ENCODE data around the gene IFRD2.
"Not testable (repeated sequence)": the region's sequence is repeated elsewhere in the genome, so short reads cannot be mapped to it uniquely, and the experiment has no call there.

IFRD2 gene

DNA sequence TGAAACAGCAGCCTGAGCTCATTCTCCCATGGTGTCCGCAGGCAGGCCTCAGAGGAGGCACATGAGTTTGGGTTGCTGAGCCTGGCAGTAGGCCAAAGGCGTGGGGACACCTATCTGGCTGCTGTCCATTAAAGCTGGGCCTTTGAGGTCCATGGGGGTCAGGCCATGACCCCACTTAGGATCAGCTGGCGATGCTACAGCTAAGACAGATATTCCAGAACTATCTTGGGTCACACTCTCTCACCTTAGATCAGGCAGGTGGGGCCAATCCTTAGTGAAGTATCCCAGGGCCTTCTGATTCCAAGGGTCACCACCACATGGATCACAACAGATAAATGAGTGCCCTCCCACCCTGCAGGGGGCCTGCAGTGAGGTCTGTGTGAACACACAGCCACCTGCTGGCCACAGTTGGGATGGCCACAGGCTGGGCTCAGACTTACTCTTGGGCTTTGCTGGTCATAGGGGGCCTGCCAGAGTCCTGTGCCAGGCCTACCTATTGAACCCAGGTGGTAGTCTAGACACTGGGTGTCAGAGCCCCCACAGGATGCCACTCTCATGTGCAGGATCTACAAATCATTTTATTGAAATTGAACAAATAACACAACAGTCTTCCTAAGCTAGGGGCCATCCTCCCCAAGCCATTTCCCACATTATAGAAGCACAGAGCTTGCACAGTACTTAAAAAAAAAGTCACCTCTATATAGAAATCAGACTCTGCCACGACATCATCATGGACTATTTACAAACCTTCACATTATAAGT, 32.3 kb upstream of the IFRD2 start:
- no peak for DNase-seq

DNA sequence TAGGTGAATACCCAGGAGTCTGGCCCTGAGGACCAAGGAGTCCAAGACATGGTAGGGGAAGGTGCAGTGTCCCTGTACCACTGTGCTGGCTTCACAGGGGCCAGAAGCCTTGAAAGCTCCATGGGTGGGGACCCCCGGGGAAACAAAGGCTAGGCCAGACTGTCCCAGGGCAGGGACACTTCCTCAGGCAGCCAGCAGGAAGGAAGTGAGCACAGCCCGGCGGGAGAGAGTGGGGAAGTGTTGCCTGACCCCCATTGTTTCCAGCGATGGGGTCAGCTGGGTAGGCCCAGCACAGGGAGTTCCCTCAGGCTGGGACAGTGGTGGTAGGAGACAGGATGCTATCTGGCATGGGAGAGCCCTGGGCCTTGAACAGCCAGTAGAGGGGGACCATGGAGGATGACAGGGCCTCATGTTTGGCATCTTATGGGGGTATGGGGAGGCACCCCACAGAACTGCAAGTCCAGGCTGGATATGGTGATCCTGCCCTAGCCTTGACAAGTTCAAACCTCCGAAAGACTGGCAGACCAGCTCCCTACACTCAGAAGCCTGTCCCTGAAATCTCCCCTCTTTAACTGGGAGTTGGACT, 31.5 kb upstream of the IFRD2 start:
- DNase-seq: no peak

DNA sequence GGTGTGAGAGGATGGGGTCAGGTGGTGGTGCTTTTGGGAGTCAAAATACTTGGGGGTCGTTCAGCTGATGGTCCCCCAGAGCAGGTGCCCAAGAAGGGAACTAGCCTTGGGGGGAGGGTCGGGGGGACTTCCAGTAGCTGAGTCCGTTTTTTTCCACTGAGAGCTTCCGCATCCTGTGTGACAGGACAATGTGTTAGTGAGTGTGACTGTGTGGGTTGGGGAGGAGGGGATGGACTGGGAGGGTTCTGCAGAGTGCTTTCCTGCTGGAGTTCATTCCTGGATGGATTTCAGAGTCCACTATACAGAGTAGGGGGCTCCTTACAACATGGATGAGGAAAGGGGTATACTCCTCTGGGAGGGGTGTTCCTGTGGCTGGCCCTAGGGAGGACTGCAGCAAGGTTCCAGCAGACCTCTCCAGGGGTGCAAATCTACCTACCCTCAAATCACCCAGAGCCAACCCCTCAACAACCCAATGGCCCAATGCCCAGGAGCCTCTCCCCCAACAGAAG, 30.9 kb upstream of the IFRD2 start:
- no peak for DNase-seq

DNA sequence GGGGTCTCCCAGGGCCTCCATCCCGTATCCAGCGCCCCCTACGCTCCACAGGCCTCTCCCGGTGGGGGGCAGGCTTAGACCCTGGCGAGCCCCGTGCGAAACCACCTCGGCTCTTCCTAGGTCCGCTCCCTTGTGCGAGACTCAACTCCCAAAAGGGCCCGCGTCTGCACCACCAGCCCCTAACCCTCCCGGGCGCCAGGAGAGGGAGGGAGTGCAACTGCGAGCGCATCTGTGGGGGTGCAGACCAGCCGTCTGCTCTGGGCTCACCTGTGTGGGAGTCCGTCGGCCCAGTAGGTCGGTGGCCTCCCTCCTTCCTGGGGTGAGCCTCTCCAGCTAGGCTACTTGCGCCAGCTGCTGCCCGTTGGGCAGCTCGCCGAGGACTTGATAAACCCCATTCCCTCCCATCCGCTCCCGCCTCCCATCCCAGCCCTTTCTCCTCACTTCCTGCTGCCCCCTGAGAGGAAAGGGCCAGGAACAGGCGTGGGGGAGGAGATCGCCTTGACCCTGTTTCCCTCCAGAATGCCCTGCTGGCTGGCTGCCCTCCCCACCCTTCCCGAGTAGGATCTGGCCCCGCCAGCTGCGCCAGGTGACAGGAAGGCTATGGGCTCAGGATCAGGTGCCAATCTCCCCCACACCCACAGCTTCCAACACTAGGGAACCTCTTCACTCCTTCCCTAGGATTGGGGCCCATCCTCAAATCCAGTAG, 30.3 kb upstream of the IFRD2 start, which contains the start of gene HYAL2:
Gene HYAL2, minus strand, starts transcription at position 360 of the 706 bp plus-strand sequence. CDS start 2,256 bp downstream, outside the sequence.
- no peak for DNase-seq

DNA sequence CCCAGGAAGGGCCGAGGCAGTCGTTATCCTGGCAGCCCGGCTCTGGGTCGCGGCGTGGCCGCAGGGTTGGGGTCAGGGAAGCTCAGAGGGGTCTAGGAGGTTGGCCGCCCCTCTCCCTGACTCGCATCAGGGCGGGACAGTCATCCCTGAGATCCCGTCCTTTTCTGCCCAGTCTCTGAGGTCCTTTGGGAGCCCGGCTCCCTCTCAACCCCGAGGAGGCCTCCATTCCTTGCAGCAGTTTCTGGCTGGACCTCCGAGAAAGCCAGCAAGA, 29.8 kb upstream of the IFRD2 start:
- DNase-seq: no peak

DNA sequence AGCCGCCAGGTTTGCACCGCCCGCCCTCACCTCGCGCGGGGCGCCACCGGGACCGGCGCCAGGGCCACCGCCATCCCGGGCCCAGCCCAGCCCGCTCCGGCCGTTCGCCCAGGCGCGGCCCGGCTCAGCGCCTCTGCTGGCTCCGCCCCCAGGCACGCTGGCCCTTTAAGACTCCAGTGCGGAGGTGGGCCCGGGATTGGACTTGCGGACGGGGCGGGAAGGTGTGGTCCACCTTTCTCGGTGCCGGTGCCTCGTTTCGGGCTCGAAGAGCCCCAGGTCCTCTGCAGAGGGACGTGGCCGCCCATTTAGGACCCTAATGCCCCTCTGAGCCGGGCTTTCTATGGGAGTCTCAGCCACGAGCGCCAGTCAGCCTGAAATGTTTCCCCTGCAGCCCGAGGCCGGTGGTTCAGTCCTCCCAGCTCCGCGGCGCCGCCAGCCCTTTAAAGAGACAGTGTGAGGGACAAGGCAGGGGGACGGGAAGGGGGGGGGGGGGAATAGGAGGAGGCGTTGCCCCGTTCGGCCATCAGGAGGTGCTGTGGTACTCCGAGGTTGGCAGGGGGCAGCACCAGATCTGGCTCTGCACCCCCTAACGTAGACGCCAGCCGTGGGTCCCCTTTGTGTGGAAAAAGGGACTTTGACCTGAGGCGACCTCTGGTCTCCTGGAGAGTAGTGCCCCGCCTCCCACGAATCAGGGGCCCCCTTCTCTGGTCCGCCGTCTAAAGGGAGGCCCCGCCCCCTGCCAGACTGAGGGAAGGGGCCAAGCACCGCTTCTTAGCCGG, 29.3 kb upstream of the IFRD2 start:
- DNase-seq: no peak

GRCh38 chr3:50320853-50321335, 28.7 kb upstream of the IFRD2 start:
- no peak for DNase-seq

DNA sequence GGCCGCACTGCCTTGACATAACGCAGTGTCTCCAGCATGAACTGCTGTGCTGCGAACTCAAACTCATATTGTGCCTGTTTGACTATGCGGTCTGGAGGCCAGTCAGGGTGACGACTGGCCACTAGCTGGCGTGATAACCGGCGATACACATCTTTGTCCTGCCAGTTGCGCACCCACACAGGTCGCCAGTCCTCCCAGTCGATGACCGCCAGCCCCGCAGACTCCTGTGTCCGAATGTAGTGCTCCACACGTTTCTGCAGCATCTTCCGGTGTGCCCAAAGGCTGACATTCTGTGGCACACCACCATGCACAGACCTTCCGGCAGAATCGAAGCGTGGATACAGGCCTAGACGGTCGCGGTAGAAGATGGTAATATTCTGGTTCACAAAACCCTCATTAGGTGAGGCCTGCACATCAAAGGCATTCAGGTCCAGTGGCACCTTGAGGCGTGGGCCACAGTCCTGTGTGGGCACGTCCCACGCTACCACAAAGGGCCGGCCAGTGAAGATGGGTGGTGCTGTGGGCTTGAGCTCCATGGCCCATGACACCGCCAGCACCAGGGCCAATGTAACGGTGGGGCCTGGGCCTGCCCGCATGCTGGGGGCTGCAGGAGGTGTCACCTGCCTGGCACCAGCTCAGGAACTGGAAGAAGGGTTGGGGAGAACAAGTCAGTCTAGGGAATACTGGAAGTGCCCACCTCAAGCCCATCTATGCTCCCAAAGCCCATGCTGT, 27.8 kb upstream of the IFRD2 start:
- DNase-seq: no peak

- no peak for DNase-seq
Measured at GRCh38 chr3:50319181-50319893, 27.1 kb upstream of the IFRD2 start.

GRCh38 chr3:50318615-50319014, 26.4 kb upstream of the IFRD2 start:
- no peak for DNase-seq

DNA sequence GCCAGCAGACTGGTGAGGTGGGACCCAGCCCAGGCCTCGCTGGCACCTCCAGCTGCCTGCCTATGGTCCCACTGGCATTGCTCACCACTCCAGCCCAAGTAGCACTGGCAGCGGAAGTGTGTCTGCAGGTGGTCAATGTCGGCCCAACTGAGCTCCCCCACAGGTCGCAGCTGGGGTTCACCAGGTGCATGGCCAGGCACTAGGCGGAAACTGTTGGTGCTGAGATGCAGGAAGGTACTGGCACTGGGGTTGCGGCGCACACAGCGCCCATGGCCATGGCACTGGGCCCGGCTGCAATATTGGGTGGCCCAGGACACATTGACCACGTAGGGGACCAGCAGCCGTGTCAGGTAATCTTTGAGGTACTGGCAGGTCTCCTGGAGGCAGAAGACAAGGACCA, 25.9 kb upstream of the IFRD2 start:
- no peak for DNase-seq

GRCh38 chr3:50317300-50317699, 25.1 kb upstream of the IFRD2 start:
- no peak for DNase-seq

- no peak for DNase-seq
Measured at GRCh38 chr3:50316657-50317242, 24.5 kb upstream of the IFRD2 start.

DNA sequence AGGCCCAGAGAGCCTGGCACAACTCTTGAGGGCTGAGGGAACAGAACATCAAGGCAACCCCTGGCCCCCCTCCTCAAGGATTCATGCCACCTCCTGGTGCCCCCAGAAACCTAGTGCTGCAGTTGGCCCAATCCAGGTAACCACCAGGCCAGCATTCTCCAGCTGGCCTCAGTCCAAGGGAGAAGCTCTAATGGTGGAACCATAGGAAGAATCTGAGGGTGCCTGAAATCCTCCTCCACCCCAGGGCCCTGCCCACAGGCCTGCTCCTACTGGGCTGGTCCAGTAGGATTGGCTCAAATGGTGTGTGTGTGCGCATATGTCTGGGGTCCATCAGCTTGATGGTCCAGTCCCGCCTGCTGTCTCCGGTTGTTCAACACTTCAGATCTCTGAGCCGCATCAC, 22.6 kb upstream of the IFRD2 start:
- DNase-seq: no peak

DNA sequence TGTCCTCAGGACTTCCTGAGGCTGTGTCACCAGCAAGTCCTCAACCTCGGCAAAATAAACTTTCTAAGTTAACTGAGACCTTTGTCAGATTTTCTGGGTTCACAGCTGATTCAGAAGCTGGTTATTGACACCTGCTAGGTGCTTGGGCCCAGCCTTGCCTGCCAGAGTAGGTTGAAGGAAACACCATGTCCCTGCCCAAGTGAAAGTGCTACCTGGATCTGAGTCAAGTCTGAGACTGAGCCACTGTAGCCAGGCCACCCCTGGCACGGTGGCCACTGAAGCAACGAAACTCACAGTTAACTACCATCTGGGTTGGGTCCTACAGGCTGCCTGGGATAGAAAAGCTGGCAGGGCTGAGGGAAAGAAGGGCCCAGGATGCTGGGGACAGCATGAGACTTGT, 22.1 kb upstream of the IFRD2 start:
- DNase-seq: no peak

- not testable (repeated sequence) for DNase-seq
Measured at GRCh38 chr3:50312041-50312440, 19.8 kb upstream of the IFRD2 start.

- no peak for DNase-seq
Measured at GRCh38 chr3:50304601-50305000, 12.4 kb upstream of the IFRD2 start.

DNA sequence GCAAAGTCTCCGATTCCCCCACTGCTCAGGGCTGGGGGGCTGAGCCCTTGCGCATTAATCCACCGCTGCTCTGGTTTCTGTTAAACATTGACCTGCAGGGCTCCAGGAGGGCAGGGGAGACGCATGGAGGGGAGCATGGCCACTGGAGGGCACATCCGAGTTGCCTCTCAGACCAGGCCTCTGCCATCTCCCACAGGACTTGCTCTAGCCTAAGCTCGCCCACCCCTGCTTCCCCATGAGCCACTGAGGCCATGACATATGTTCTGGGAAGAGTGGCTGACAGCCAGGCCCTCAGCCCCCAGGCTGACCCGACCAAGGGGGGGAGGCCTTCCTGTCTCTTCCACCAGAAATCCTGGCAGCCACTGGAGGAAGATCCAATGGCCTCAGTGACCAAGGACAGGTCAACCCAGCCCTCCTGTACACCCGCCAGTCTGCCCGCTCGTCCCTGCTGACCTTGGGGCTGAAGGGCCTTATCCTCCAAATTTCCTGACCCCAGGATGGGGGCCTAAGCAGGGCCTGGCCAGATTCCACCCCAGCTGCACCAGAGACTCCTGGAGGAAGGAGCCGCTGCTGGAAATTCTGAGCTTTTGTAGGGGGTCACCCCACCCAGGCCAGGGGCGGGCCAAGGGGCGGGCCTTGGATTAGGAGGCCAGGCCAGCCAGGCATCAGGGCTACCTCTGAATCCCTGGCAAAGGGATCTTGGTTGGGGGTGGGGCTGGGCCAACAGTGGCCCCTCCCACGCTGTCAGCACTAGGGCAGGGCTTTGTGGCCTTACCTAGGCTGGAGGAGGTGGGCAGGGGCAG, 11.0 kb upstream of the IFRD2 start, which contains the start of gene HYAL1:
Gene HYAL1, minus strand, starts transcription at position 562 of the 803 bp plus-strand sequence. CDS start 618 bp downstream, outside the sequence.
- DNase-seq: no peak

GRCh38 chr3:50302095-50303012, 10.1 kb upstream of the IFRD2 start:
- no peak for DNase-seq

All from cortex of kidney (tissue), 1 donor.